ENCODE results near the gene PARM1.

Gene PARM1

DNA sequence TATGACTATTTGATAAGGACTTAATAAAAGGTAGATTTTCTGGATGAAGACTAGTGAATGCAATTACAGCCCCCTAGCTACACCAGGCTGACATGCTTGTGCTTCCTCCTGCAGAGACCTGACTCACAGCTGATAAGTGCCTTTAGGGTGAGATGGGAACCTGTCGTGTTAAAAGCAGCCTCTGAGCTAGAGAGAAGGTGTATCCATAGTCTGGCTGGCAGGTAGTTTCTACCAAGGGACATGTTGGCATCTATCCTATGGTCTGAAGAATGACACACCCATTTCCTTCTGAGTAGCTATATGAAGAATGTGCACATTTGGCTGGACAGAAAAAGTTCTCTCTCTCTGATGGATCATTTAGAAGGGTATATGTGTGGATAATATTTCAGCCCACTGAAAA lies 64.1 kb downstream of the PARM1 start:
- Histone ChIP-seq H3K9ac (no peak overlapping the region), H3K79me2 (no peaks in the 10 kb centered on the region)
- TF ChIP-seq, protein P1, sequence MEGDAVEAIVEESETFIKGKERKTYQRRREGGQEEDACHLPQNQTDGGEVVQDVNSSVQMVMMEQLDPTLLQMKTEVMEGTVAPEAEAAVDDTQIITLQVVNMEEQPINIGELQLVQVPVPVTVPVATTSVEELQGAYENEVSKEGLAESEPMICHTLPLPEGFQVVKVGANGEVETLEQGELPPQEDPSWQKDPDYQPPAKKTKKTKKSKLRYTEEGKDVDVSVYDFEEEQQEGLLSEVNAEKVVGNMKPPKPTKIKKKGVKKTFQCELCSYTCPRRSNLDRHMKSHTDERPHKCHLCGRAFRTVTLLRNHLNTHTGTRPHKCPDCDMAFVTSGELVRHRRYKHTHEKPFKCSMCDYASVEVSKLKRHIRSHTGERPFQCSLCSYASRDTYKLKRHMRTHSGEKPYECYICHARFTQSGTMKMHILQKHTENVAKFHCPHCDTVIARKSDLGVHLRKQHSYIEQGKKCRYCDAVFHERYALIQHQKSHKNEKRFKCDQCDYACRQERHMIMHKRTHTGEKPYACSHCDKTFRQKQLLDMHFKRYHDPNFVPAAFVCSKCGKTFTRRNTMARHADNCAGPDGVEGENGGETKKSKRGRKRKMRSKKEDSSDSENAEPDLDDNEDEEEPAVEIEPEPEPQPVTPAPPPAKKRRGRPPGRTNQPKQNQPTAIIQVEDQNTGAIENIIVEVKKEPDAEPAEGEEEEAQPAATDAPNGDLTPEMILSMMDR (IDR thresholded peaks at IDR 0.05), result no peak

DNA sequence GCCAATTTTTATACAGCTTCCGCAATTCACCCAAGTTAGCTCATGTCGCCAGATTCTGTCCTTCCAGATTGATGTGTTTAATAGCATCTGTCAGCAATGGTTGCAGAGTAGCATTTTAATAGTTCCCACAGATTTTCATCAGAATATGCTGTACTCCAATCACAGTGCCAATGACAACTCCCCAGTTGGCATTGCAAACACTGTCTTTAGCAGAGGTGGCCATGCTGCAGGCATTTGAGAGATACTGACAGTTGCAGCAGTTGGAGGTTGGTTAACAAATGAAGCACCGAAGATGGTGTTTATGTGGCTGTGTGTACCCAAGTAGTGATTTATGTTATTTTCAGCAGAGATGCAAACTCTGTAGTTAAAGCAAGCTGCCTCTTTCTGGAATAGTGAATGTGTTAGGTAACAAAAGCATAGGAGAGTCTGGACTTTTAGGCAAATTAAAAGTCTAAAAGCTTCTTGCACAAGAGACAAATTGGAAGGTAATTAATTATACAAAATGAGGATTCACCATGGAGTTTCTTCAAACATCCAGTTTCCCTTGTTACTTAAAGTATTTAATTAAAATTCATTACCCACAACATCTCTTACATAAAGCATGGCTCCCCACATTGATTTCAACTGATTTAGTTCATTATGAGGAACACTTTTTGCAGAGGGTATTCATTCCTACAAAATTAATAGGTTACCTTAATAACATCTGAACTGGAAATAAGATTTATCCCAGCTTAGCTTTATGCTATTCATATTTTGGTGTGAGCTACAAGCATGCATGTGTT lies 65.2 kb downstream of the PARM1 start:
- Histone ChIP-seq H3K9ac (no peak overlapping the region), H3K4me2 (ENCODE audit: low read length) (no peak overlapping the region), H3K9me3 (ENCODE audit: control insufficient read depth, low read length) (no peaks in the 10 kb centered on the region), H3K79me2 (no peaks in the 10 kb centered on the region), H3K4me3 (ENCODE audit: low read depth, low read length) (no peak overlapping the region), H3K36me3 (ENCODE audit: control insufficient read depth, insufficient read depth, low read length) (no peaks in the 10 kb centered on the region), H3K27me3 (ENCODE audit: control insufficient read depth, insufficient read depth, low read length) (no peaks in the 10 kb centered on the region), H2AFZ (no peak overlapping the region), H3K4me1 (no peaks in the 10 kb centered on the region), H3K27ac (no peak overlapping the region)
- TF ChIP-seq, protein P1 (IDR thresholded peaks at IDR 0.05), result no peak

More for the DNA sequence above, 64.1 kb downstream of the PARM1 start:
- H3K36me3 ChIP-seq (ENCODE audit: control insufficient read depth, insufficient read depth, low read length), result no peaks in the 10 kb centered on the region
- H3K4me3 ChIP-seq (ENCODE audit: low read depth, low read length), result no peak overlapping the region
- no peaks in the 10 kb centered on the region for H3K4me1 ChIP-seq
- no peaks in the 10 kb centered on the region for H3K9me3 ChIP-seq (ENCODE audit: control insufficient read depth, low read length)
- no peak overlapping the region for H2AFZ ChIP-seq
- no peaks in the 10 kb centered on the region for H3K27me3 ChIP-seq (ENCODE audit: control insufficient read depth, insufficient read depth, low read length)
- H3K27ac ChIP-seq, result no peak overlapping the region
- no peak overlapping the region for H3K4me2 ChIP-seq (ENCODE audit: low read length)

DNA sequence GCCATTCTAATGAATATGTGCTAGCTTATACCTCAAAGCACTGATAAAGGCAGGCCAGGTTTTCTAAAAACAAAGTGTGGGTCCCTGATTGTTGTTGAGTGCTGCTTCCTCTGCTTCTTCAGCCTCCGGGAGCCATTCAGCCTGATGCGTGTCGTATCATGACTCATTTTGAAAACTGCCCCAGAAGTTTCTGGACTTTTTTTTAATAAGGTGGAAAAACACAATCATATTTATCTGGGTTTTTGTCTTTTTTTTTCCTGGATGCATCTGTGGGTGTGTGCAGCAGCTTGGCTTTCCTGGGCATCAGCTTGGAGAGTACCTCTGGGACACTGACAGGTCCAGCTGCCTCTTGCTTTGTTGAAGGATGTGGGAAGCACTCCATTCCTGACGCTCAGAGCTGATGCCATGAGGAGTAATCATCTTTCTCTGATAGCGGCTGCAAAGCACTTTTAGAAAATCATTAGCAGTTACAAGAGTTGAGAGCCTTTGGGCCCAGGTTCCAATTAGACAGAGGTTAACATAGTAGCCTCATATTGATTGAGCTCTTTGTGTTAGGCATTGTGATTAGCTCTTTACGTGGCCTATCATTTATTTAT lies 66.9 kb downstream of the PARM1 start:
- Histone ChIP-seq H3K9ac (no peak overlapping the region), H3K4me3 (ENCODE audit: low read depth, low read length) (no peak overlapping the region), H3K36me3 (ENCODE audit: control insufficient read depth, insufficient read depth, low read length) (no peaks in the 10 kb centered on the region), H3K79me2 (no peaks in the 10 kb centered on the region), H3K4me2 (ENCODE audit: low read length) (no peak overlapping the region), H3K4me1 (no peaks in the 10 kb centered on the region), H3K9me3 (ENCODE audit: control insufficient read depth, low read length) (no peaks in the 10 kb centered on the region), H3K27ac (no peak overlapping the region), H2AFZ (no peak overlapping the region), H3K27me3 (ENCODE audit: control insufficient read depth, insufficient read depth, low read length) (no peaks in the 10 kb centered on the region)
- TF ChIP-seq, protein P1 (IDR thresholded peaks at IDR 0.05), result no peak

DNA sequence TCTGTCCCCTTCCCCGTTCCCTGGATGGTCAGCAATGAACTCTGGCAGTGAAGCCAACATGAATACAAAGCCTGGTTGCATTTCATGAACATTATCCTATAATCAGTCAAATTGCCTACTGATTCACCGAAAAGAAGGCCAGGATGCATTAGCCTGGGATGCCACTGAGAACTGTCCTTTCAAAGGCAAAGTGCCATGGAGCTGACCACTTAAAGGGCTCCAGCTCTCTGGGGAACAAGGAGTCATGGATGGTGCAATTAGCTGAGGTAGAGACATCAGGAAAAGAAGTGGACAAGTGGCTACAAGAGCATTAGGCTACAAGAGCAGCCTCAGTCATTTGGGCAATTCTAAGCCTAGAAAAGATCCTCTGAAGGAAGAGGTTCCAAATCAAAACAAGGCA lies 69.0 kb downstream of the PARM1 start:
- H3K9me3 ChIP-seq (ENCODE audit: control insufficient read depth, low read length), result no peaks in the 10 kb centered on the region
- no peaks in the 10 kb centered on the region for H3K36me3 ChIP-seq (ENCODE audit: control insufficient read depth, insufficient read depth, low read length)
- H3K4me1 ChIP-seq, result no peaks in the 10 kb centered on the region
- no peak overlapping the region for H3K4me3 ChIP-seq (ENCODE audit: low read depth, low read length)
- TF ChIP-seq, protein P1 (IDR thresholded peaks at IDR 0.05), result no peak
- no peak overlapping the region for H3K4me2 ChIP-seq (ENCODE audit: low read length)
- H3K79me2 ChIP-seq, result no peaks in the 10 kb centered on the region
- H3K27me3 ChIP-seq (ENCODE audit: control insufficient read depth, insufficient read depth, low read length), result no peaks in the 10 kb centered on the region
- no peak overlapping the region for H3K27ac ChIP-seq
- H2AFZ ChIP-seq, result no peak overlapping the region
- no peak overlapping the region for H3K9ac ChIP-seq

Measured in parathyroid adenoma (tissue), 2 donors.